Neuronal stem cell (in vitro differentiated cells): ENCODE results near the gene RSAD1.

ENCODE experiments used
- DNase-seq: peaks from one replicate; pipeline ENCODE4 v3.0.0-alpha.2; 2013; ENCODE audit warnings: low spot score
- H2AFZ ChIP-seq: one replicate; pipeline ENCODE4 v1.6.1; 2013; ENCODE audit warnings: mild to moderate bottlenecking, low read length, inconsistent platforms
- H2AK5ac ChIP-seq: 2 replicates; pipeline ENCODE4 v1.6.1; 2013; ENCODE audit warnings: low read depth, mild to moderate bottlenecking, inconsistent platforms, low read length, moderate library complexity, mixed read lengths
- H2BK120ac ChIP-seq: 2 replicates; pipeline ENCODE4 v1.6.1; 2013; ENCODE audit warnings: low read depth, mild to moderate bottlenecking, inconsistent platforms, low read length, moderate library complexity, mixed read lengths
- H2BK12ac ChIP-seq: one replicate; pipeline ENCODE4 v1.6.1; 2013; ENCODE audit warnings: low read length, inconsistent platforms
- H2BK15ac ChIP-seq: 2 replicates; pipeline ENCODE4 v1.6.1; 2013; ENCODE audit warnings: mild to moderate bottlenecking, low read length, inconsistent platforms, mixed read lengths
- H2BK5ac ChIP-seq: one replicate; pipeline ENCODE4 v1.6.1; 2013; ENCODE audit warnings: inconsistent platforms, mild to moderate bottlenecking, low read length, moderate library complexity
- H3K14ac ChIP-seq: one replicate; pipeline ENCODE4 v1.6.1; 2013; ENCODE audit warnings: low read length, inconsistent platforms
- H3K18ac ChIP-seq: 2 replicates; pipeline ENCODE4 v1.6.1; 2013; ENCODE audit warnings: low read length, inconsistent platforms
- H3K23ac ChIP-seq: 2 replicates; pipeline ENCODE4 v1.6.1; 2013; ENCODE audit warnings: low read depth, mild to moderate bottlenecking, mixed read lengths, low read length, inconsistent platforms; ENCODE audit not compliant: poor library complexity
- H3K27ac ChIP-seq: replicated peaks from 3 replicates; pipeline ENCODE4 v1.5.1; 2013; ENCODE audit warnings: low read length, inconsistent platforms
- H3K27me3 ChIP-seq, 3 experiments: 2 replicates each; pipeline ENCODE4 v1.6.1; 2013; ENCODE audit warnings: low read length in 3 of 3, mild to moderate bottlenecking in 2 of 3, inconsistent platforms in 1 of 3, low read depth in 1 of 3, mixed read lengths in 1 of 3, moderate library complexity in 1 of 3; ENCODE audit not compliant: control insufficient read depth in 3 of 3, insufficient read depth in 3 of 3
- H3K36me3 ChIP-seq, 2 donors: replicated peaks in 1 of 2; 2 replicates each; pipeline ENCODE4 v1.6.1; 2013; ENCODE audit warnings: low read length in 2 of 2; ENCODE audit not compliant: control insufficient read depth in 2 of 2, insufficient read depth in 2 of 2
- H3K4ac ChIP-seq: 2 replicates; pipeline ENCODE4 v1.6.1; 2013; ENCODE audit warnings: inconsistent platforms, mild to moderate bottlenecking, low read length, moderate library complexity
- H3K4me1 ChIP-seq, 2 donors: 1 replicate in 1 of 2; 2 replicates in 1 of 2; pipeline ENCODE4 v1.6.1; 2013; ENCODE audit warnings: low read length in 2 of 2, low read depth in 1 of 2; ENCODE audit not compliant: control insufficient read depth in 2 of 2, insufficient read depth in 1 of 2
- H3K4me2 ChIP-seq: one replicate; pipeline ENCODE4 v1.6.1; 2013; ENCODE audit warnings: mild to moderate bottlenecking, low read length, inconsistent platforms; ENCODE audit not compliant: insufficient read depth, poor library complexity, severe bottlenecking
- H3K4me3 ChIP-seq, 2 donors: 2 replicates each; pipeline ENCODE4 v1.5.1; 2013; ENCODE audit warnings: low read length in 2 of 2, mild to moderate bottlenecking in 2 of 2, inconsistent platforms in 1 of 2, moderate library complexity in 1 of 2
- H3K79me1 ChIP-seq: one replicate; pipeline ENCODE4 v1.6.1; 2013; ENCODE audit warnings: low read depth, mild to moderate bottlenecking, inconsistent platforms, low read length, moderate library complexity
- H3K9ac ChIP-seq: one replicate; pipeline ENCODE4 v1.6.1; 2013; ENCODE audit warnings: mild to moderate bottlenecking, low read depth, low read length, inconsistent platforms; ENCODE audit not compliant: poor library complexity
- H3K9me3 ChIP-seq, 2 donors: replicated peaks in 1 of 2; 2 replicates each; pipeline versions ENCODE3 to v1.6.1; 2013; ENCODE audit warnings: low read length in 2 of 2, mild to moderate bottlenecking in 2 of 2, inconsistent platforms in 1 of 2, low read depth in 1 of 2, mixed read lengths in 1 of 2, moderate library complexity in 1 of 2; ENCODE audit not compliant: control insufficient read depth in 2 of 2, insufficient read depth in 1 of 2
- H4K8ac ChIP-seq: one replicate; pipeline ENCODE4 v1.6.1; 2013; ENCODE audit warnings: low read depth, mild to moderate bottlenecking, inconsistent platforms, low read length, moderate library complexity
- H4K91ac ChIP-seq: one replicate; pipeline ENCODE4 v1.6.1; 2013; ENCODE audit warnings: low read length, low read depth, mild to moderate bottlenecking, inconsistent platforms; ENCODE audit not compliant: poor library complexity
- WGBS, 2 donors: extraction: QIAGEN DNeasy Blood & Tissue Kit; methylation state at CpG; one replicate each; pipeline ENCODE4 v1.1.7; 2013; ENCODE audit warnings: missing lambda C conversion rate in 2 of 2, mixed read lengths in 1 of 2; ENCODE audit not compliant: insufficient read length in 2 of 2, insufficient replicate concordance in 1 of 2; ENCODE audit errors: extremely low coverage in 2 of 2; 5-methylcytosine and 5-hydroxymethylcytosine counted together

RSAD1 gene

GRCh38 chr17:50535407-50535806 lies 56.7 kb downstream of the RSAD1 start:
- Histone ChIP-seq H2AK5ac (no peak overlapping the region), H3K79me1 (no peaks in the 10 kb centered on the region), H4K8ac (no peak overlapping the region), H3K14ac (no peak overlapping the region), H3K4ac (no peak overlapping the region), H3K9me3 (no peaks in the 10 kb centered on the region), H3K9ac (no peak overlapping the region), H2BK15ac (no peak overlapping the region), H3K27ac (no peak overlapping the region), H3K4me2 (no peak overlapping the region), H3K4me1 (peaks cover 28 to 37% of the 10 kb centered on the region in 2 donors), H2BK120ac (no peak overlapping the region), H4K91ac (no peak overlapping the region), H3K27me3 (peaks cover 2 to 63% (median 26%) of the 10 kb centered on the region in 3 experiments), H3K23ac (no peak overlapping the region), H2BK5ac (no peak overlapping the region), H3K18ac (no peak overlapping the region), H3K4me3 (no peak overlapping the region), H2AFZ (no peak overlapping the region), H2BK12ac (no peak overlapping the region), H3K36me3 (no peaks in the 10 kb centered on the region)
- no CpG with 5 or more reads among the region's 7 CpGs for WGBS, 2 donors
- DNase-seq: no peak
